A673 (cell line): Measurements from ENCODE around the gene TGM1. TPM values are rescaled to one million over a fixed set of nuclear protein-coding genes. Genes with fewer than 3 reads are reported as not detected.

ENCODE experiments used
- BruUV-seq: library from RNA; stranded (reverse); fragments of 400-500 nt; replicated peaks from 2 replicates; lab custom pipeline; 2021; lab: Mats Ljungman, UMichigan
- CTCF ChIA-PET: fragments of 300-600 bp; sonication (Branson Sonifier 250); formaldehyde crosslinking; loops from one replicate; lab custom pipeline; 2022; ENCODE audit warnings: antibody characterized with exemption; lab: Charles Lee
- POLR2A ChIA-PET: fragments of 300-600 bp; sonication (Branson Sonifier 250); formaldehyde crosslinking; loops from one replicate; lab custom pipeline; 2022; ENCODE audit warnings: antibody characterized with exemption; ENCODE audit not compliant: low non-redundant PET; lab: Charles Lee
- DNase-seq: peaks from one replicate; pipeline ENCODE4 v3.0.0-alpha.2; 2015; ENCODE audit warnings: low spot score
- H3K27ac ChIP-seq: fragments of 200-600 bp; sonication (generic); 2 replicates; pipeline ENCODE4 v1.5.1; 2016; ENCODE audit warnings: mixed run types, low read depth, mild to moderate bottlenecking, mixed read lengths, antibody characterized with exemption, low read length; ENCODE audit not compliant: poor library complexity, severe bottlenecking
- H3K27me3 ChIP-seq: fragments of 200-600 bp; sonication (generic); replicated peaks from 2 replicates; pipeline ENCODE4 v1.6.1; 2017; ENCODE audit warnings: mixed run types, low read depth, mild to moderate bottlenecking, mixed read lengths, antibody characterized with exemption, low read length; ENCODE audit not compliant: insufficient read depth, poor library complexity
- H3K36me3 ChIP-seq: fragments of 200-600 bp; sonication (generic); 2 replicates; pipeline ENCODE4 v1.6.1; 2016; ENCODE audit warnings: mixed run types, mild to moderate bottlenecking, mixed read lengths, antibody characterized with exemption, low read length; ENCODE audit not compliant: insufficient read depth, poor library complexity, severe bottlenecking
- H3K4me1 ChIP-seq: fragments of 200-600 bp; sonication (generic); 2 replicates; pipeline ENCODE4 v1.6.1; 2017; ENCODE audit warnings: mixed run types, mild to moderate bottlenecking, mixed read lengths, antibody characterized with exemption, low read length; ENCODE audit not compliant: insufficient read depth, poor library complexity, severe bottlenecking
- H3K4me3 ChIP-seq: fragments of 200-600 bp; sonication (generic); 2 replicates; pipeline ENCODE4 v1.5.1; 2016; ENCODE audit warnings: low read depth, mixed run types, mild to moderate bottlenecking, mixed read lengths, low read length; ENCODE audit not compliant: poor library complexity, severe bottlenecking
- H3K9me3 ChIP-seq: fragments of 200-600 bp; sonication (generic); 2 replicates; pipeline ENCODE4 v1.6.1; 2016; ENCODE audit warnings: mixed run types, low read depth, mild to moderate bottlenecking, mixed read lengths, antibody characterized with exemption, low read length; ENCODE audit not compliant: poor library complexity, severe bottlenecking
- CTCF ChIP-seq: fragments of 300-800, 200-600 bp; sonication (generic); conservative IDR thresholded peaks from 2 replicates; pipeline ENCODE4 v1.5.1; 2017; ENCODE audit warnings: low read depth, mild to moderate bottlenecking, antibody characterized with exemption, low read length, moderate library complexity, mixed read lengths
- EZH2 ChIP-seq: fragments of 200-600 bp; sonication (generic); IDR thresholded peaks from 2 replicates; pipeline ENCODE4 v1.6.1; 2017; ENCODE audit warnings: borderline replicate concordance, low read depth, mild to moderate bottlenecking, mixed read lengths, antibody characterized with exemption, low read length; ENCODE audit not compliant: poor library complexity, severe bottlenecking
- intact Hi-C: fragments of 100-400 bp; cut with micrococcal nuclease; formaldehyde crosslinking; loops from one replicate; pipeline ENCODE4 v1.10.0; 2022; ENCODE audit not compliant: unreplicated experiment
- total RNA-seq: library from RNA; stranded (reverse); gene quantifications from 2 replicates; pipeline ENCODE4 v1.2.3, GENCODE V29; 2021

The TGM1 gene
- total RNA-seq, 1 experiment from 2014 or later = 1.5 TPM

GRCh38 chr14:24304019-24304387 lies 41.0 kb upstream of the TGM1 start:
- no peaks in the 10 kb centered on the region for H3K4me1 ChIP-seq
- ChIA-PET POLR2A (no interaction called here), CTCF (no interaction called here)
- H3K27me3 ChIP-seq = no peaks in the 10 kb centered on the region
- no TSS peak for BruUV-seq
- TF ChIP-seq CTCF = no peak
- no peak for TF ChIP-seq EZH2
- H3K27ac ChIP-seq = no peak overlapping the region
- H3K36me3 ChIP-seq = peaks cover 46% of the 10 kb centered on the region
- no peak overlapping the region for H3K4me3 ChIP-seq
- no peak for DNase-seq
- intact Hi-C loops = no loop called here
- no peaks in the 10 kb centered on the region for H3K9me3 ChIP-seq

- ChIA-PET POLR2A (interaction anchor here (0.5 to 1.1 kb wide), 3 partner anchors 9 to 314 kb away, joined by 4 read pairs; partner anchors contain the start of gene LTB4R2), CTCF (interaction anchor here (0.8 to 1.7 kb wide), 2 partner anchors 8 to 17 kb away, joined by 3 to 7 read pairs; no protein-coding TSS in a partner anchor)
- Histone ChIP-seq H3K27ac (peak overlapping the region; percentile 82), H3K9me3 (no peaks in the 10 kb centered on the region), H3K4me1 (no peaks in the 10 kb centered on the region), H3K36me3 (peaks cover 38% of the 10 kb centered on the region), H3K4me3 (peak overlapping the region; percentile 92), H3K27me3 (no peaks in the 10 kb centered on the region)
- no peak for DNase-seq
- no peak for TF ChIP-seq EZH2
- no peak for TF ChIP-seq CTCF
- intact Hi-C loops = no loop called here
- no TSS peak for BruUV-seq
These were observed 37.5 kb upstream of the TGM1 start for GRCh38 chr14:24300326-24300980.

GRCh38 chr14:24299255-24300191 lies 36.5 kb upstream of the TGM1 start, which contains the start of the genes DHRS1 and NOP9:
Gene DHRS1 (minus strand): TSS chr14:24299780. CDS start chr14:24299106, 674 bp downstream.
Gene NOP9 (plus strand): TSS chr14:24299850. CDS start chr14:24299955, 105 bp downstream.
- TSS peak; percentile 64 for BruUV-seq
- Histone ChIP-seq H3K4me3 (peak within 1 kb of the TSS; percentile 92), H3K36me3 (peaks cover 29% of the 10 kb centered on the region), H3K27ac (peak within 1 kb of the TSS; percentile 82), H3K27me3 (no peaks in the 10 kb centered on the region), H3K4me1 (no peaks in the 10 kb centered on the region), H3K9me3 (no peaks in the 10 kb centered on the region)
- TF ChIP-seq CTCF = no peak
- no peak for TF ChIP-seq EZH2
- intact Hi-C loops = loop anchor here (5.0 kb wide), 1 partner anchor 242 kb away; no protein-coding TSS in a partner anchor
- ChIA-PET CTCF (interaction anchor here (0.8 to 1.7 kb wide), 3 partner anchors 9 to 57 kb away, joined by 3 to 9 read pairs (median 7); partner anchors contain the start of gene TINF2), POLR2A (interaction anchor here (0.5 to 1.1 kb wide), 3 partner anchors 10 to 313 kb away, joined by 4 read pairs; partner anchors contain the start of gene LTB4R2)
- DNase-seq = peak; percentile 90
